Right ventricle myocardium superior (tissue), 1 donor: Measurements from ENCODE around the gene MCM6. TPM values are rescaled to one million over a fixed set of nuclear protein-coding genes. Genes with fewer than 3 reads are reported as not detected.

Source experiments
- ATAC-seq: fragments of 200-7000 bp; cut with Tn5 transposase; one replicate; pipeline ENCODE4 v1.9.1; 2020; ENCODE audit warnings: mild to moderate bottlenecking; ENCODE audit not compliant: poor library complexity
- DNase-seq: peaks from one replicate; pipeline ENCODE4 v3.0.0-alpha.2; 2020
- intact Hi-C: fragments of 100-400 bp; cut with DNase I; formaldehyde crosslinking; loops from one replicate; pipeline ENCODE4 v1.11.2; 2022
- total RNA-seq: library from RNA; stranded (reverse); fragmentation: NEBNext Ultra II Directional; extraction: Animal tissue kit (Norgen Biotek cat#: 25700); gene quantifications from one replicate; pipeline ENCODE4 v1.2.1, GENCODE V29; 2021
- donor health status: DM: no; HTN: yes; CAD: no; lungs with severe emphysema.

MCM6 gene
- total RNA-seq, 1 donor from 2014 or later, result 4.0 TPM

GRCh38 chr2:135875491-135876065 is 665 bp downstream of the MCM6 start:
- intact Hi-C loops, result no loop called here
- DNase-seq (peak; percentile 65), ATAC-seq (peak; percentile 59)

- ATAC-seq (no peak), DNase-seq (no peak)
- intact Hi-C loops, result no loop called here
These were observed 1.4 kb downstream of the MCM6 start for GRCh38 chr2:135874777-135875365.

- intact Hi-C loops, result no loop called here
- ATAC-seq (no peak), DNase-seq (no peak)
These were observed 5.7 kb downstream of the MCM6 start for GRCh38 chr2:135870571-135870970.

GRCh38 chr2:135863233-135863632 is 13.0 kb downstream of the MCM6 start:
- ATAC-seq (no peak), DNase-seq (no peak)
- intact Hi-C loops, result no loop called here

GRCh38 chr2:135862718-135863117 is 13.5 kb downstream of the MCM6 start:
- intact Hi-C loops, result no loop called here
- ATAC-seq (no peak), DNase-seq (no peak)

DNA sequence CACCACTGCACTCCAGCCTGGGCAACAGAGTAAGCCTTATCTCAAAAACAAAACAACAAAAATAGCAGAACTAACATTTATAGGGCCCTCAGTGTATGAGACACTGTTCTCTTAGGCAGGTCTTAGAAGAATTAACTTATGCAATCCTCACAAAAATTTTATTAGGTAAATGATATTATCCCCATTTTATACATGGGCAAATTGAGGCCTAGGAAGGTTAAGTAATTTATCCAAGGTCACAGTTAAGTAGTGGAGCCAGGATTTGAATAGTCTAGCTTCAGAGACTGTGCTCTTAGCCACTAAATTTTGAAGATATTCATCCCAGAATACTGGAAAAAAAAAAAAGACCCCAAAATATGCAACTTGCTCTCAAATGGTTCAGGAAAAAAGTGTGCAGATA is 22.8 kb downstream of the MCM6 start:
- DNase-seq, result no peak
- intact Hi-C loops, result no loop called here
- ATAC-seq, result no peak

GRCh38 chr2:135851858-135852257 is 24.4 kb downstream of the MCM6 start:
- intact Hi-C loops, result no loop called here
- ATAC-seq (no peak), DNase-seq (no peak)

DNA sequence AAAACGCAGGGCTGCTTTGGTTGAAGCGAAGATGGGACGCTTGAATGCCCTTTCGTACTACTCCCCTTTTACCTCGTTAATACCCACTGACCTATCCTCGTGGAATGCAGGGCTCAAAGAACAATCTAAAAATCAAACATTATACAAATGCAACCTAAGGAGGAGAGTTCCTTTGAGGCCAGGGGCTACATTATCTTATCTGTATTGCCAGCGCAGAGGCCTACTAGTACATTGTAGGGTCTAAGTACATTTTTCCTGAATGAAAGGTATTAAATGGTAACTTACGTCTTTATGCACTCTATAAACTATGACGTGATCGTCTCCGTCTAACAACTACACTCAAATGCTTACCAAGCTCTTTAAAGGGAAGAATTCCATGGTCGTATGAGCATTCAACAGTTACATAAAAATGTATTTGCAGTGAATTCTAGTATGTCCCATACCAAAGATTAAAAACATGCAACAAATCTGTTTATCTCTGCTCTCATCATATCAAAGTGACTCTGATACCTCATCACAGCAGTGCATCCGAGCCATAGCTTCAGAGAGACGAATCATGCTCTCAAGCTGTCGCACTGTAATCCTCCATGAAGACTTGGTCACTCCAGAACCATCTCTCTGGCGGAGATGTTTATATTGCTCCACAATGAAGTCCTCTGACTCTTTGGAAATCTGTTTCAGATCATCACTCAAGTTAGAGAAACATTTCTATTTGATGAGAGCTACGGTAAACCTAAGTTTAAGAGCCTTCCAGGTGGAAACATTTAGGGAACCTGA is 25.2 kb downstream of the MCM6 start:
- DNase-seq (no peak), ATAC-seq (no peak)
- intact Hi-C loops, result no loop called here

- DNase-seq (no peak), ATAC-seq (no peak)
- intact Hi-C loops, result no loop called here
These were observed 27.2 kb downstream of the MCM6 start for GRCh38 chr2:135849087-135849486.

- ATAC-seq (no peak), DNase-seq (no peak)
- intact Hi-C loops, result no loop called here
These were observed 30.2 kb downstream of the MCM6 start for GRCh38 chr2:135845997-135846396.

DNA sequence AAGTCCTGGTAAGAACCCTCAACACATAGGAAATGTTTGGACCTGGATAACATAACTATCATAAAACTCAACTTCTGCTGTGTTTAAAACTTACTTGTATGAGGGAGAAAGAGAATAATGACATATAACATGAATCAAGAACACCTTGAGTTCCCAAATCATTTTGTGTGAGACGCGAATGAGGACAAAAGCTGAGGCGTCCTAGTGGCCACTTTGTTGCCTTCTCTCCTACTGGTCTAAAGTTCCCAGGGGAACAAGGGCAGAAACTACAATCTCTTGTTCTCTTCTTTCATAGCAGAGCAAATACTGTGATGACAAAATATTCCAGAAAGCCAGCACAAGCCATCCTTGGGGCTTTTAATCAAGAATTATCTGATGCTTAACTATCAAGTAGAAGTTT is 31.0 kb downstream of the MCM6 start:
- intact Hi-C loops, result no loop called here
- DNase-seq (no peak), ATAC-seq (no peak)

- intact Hi-C loops, result no loop called here
- ATAC-seq, result no peak
- DNase-seq, result no peak
These were observed 31.8 kb downstream of the MCM6 start for GRCh38 chr2:135844301-135844895.

DNA sequence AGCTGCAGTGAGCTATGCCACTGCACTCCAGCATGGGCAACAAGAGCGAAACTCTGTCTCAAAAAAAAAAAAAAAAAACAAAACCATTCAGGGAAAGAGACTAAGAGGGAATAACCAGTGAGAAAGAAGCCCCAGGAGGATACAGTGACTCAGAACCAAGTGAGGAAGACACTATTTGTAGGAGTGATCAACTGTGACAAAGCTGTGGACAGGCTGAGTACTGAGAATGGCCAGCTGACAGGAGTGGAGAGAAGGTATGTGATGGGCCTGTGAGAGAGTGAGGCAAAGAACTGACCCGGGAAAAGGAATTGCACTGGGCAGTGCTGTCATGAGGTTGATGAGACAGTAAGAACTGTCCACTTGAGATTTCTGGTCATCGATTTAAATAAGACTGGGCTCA is 32.6 kb downstream of the MCM6 start:
- DNase-seq (no peak), ATAC-seq (no peak)
- intact Hi-C loops, result no loop called here

GRCh38 chr2:135840601-135841000 is 35.6 kb downstream of the MCM6 start:
- DNase-seq (no peak), ATAC-seq (peak; percentile 43)
- intact Hi-C loops, result no loop called here

GRCh38 chr2:135839713-135840112 is 36.5 kb downstream of the MCM6 start:
- no peak for DNase-seq
- intact Hi-C loops, result no loop called here
- peak; percentile 79 for ATAC-seq

DNA sequence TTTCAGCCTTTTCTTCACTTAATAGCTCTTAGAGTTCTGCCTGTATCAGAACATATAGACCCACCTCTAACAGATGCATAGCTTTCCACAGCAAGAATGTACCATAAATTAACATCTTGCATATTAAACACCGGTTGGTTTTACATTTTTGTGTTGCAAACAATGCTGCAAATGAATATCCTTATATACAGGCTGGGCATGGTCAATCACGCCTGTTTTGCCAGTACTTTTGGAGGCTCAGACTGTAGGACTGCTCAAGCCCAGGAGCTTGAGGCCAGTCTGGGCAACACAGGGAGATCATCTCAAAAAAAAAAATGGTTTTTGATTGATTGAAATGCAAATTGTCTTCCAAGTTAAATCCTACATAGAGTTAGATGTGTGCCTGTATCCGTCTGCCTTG is 37.7 kb downstream of the MCM6 start:
- intact Hi-C loops, result no loop called here
- ATAC-seq, result no peak
- DNase-seq, result no peak

GRCh38 chr2:135836596-135837270 is 39.5 kb downstream of the MCM6 start, which contains the start of gene LCT:
LCT (minus strand) TSS chr2:135837184; CDS start chr2:135837169, 15 bp downstream.
- ATAC-seq (no peak), DNase-seq (no peak)
- intact Hi-C loops, result no loop called here

- ATAC-seq (no peak), DNase-seq (no peak)
- intact Hi-C loops, result no loop called here
These were observed 43.4 kb downstream of the MCM6 start for GRCh38 chr2:135832891-135833290.

- intact Hi-C loops, result no loop called here
- DNase-seq (no peak), ATAC-seq (no peak)
These were observed 44.9 kb downstream of the MCM6 start for GRCh38 chr2:135831180-135831812.
